Ascending aorta (tissue), 2 donors: Measurements from ENCODE around the gene KIAA0930. TPM values are rescaled to one million over a fixed set of nuclear protein-coding genes. Genes with fewer than 3 reads are reported as not detected.

Experiments used
- DNase-seq, 2 donors: peaks; one replicate each; pipeline ENCODE4 v3.0.0-alpha.2; 2019; ENCODE audit warnings: low spot score in 2 of 2
- H3K27ac ChIP-seq, 2 donors: fragments of 200-600 bp; sonication (generic); one replicate each; pipeline ENCODE4 v1.5.1; 2016 to 2017; ENCODE audit warnings: mild to moderate bottlenecking in 1 of 2
- H3K27me3 ChIP-seq: fragments of 200-600 bp; sonication (generic); one replicate; pipeline ENCODE4 v1.5.1; 2017
- H3K36me3 ChIP-seq, 2 donors: fragments of 200-600 bp; sonication (generic); one replicate each; pipeline ENCODE4 v1.5.1; 2016
- H3K4me1 ChIP-seq, 2 donors: fragments of 200-600 bp; sonication (generic); one replicate each; pipeline ENCODE4 v1.5.1; 2016 to 2017; ENCODE audit warnings: mild to moderate bottlenecking in 1 of 2
- H3K4me3 ChIP-seq, 2 donors: fragments of 200-600 bp; sonication (generic); one replicate each; pipeline ENCODE4 v1.5.1; 2016 to 2017; ENCODE audit warnings: mild to moderate bottlenecking in 1 of 2
- H3K9me3 ChIP-seq, 2 donors: fragments of 200-600 bp; sonication (generic); one replicate each; pipeline ENCODE4 v1.5.1; 2016
- intact Hi-C: fragments of 100-400 bp; cut with DNase I; formaldehyde crosslinking; loops from one replicate; pipeline ENCODE4 v1.15.1; 2023
- total RNA-seq: library from RNA; depleted of rRNA; stranded (reverse); fragments of >200 nt; gene quantifications from one replicate; pipeline ENCODE4 v1.1.0, GENCODE V29; 2016
- TF ChIP-seq, protein P1 (sequence below), 3 experiments: fragments of 200-600 bp in 2 of 3; fragments of 450-650 bp in 1 of 3; sonication (generic) in 2 of 3; IDR thresholded peaks; one replicate each; pipeline ENCODE4 v1.5.1; 2016 to 2019; ENCODE audit warnings: antibody characterized with exemption in 3 of 3, mild to moderate bottlenecking in 1 of 3, moderate library complexity in 1 of 3

Gene KIAA0930
- total RNA-seq, 1 donor from 2014 or later: 60.0 TPM

DNA sequence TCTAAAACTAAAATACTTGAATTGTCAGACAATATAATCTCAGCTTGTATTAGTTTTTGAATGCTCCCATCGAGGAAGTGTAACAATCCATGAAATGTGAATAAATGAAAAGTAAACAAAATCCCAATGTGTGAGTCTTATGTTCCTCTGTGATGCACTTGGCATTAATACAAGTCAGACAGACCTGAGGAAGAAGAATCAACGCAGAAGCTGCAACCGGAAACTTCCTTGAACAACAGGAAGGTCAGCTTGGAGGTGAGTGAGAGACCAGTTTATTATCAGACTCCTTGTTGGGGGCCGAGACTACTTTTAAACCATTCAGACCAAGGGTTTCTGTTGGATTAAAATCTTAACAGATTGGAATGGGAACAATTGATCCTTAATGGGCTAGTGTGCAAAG, 52.8 kb downstream of the KIAA0930 start:
- TF ChIP-seq, protein P1, sequence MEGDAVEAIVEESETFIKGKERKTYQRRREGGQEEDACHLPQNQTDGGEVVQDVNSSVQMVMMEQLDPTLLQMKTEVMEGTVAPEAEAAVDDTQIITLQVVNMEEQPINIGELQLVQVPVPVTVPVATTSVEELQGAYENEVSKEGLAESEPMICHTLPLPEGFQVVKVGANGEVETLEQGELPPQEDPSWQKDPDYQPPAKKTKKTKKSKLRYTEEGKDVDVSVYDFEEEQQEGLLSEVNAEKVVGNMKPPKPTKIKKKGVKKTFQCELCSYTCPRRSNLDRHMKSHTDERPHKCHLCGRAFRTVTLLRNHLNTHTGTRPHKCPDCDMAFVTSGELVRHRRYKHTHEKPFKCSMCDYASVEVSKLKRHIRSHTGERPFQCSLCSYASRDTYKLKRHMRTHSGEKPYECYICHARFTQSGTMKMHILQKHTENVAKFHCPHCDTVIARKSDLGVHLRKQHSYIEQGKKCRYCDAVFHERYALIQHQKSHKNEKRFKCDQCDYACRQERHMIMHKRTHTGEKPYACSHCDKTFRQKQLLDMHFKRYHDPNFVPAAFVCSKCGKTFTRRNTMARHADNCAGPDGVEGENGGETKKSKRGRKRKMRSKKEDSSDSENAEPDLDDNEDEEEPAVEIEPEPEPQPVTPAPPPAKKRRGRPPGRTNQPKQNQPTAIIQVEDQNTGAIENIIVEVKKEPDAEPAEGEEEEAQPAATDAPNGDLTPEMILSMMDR (IDR thresholded peaks at IDR 0.05): no peak
- no peak overlapping the region for H3K4me3 ChIP-seq
- H3K9me3 ChIP-seq: no peaks in the 10 kb centered on the region
- no peak for DNase-seq
- peaks cover 28 to 35% of the 10 kb centered on the region in 2 donors for H3K36me3 ChIP-seq
- no peaks in the 10 kb centered on the region for H3K27me3 ChIP-seq
- intact Hi-C loops: no loop called here
- no peak overlapping the region for H3K27ac ChIP-seq
- no peaks in the 10 kb centered on the region for H3K4me1 ChIP-seq

- Histone ChIP-seq H3K9me3 (no peaks in the 10 kb centered on the region), H3K27ac (no peak overlapping the region), H3K4me1 (no peaks in the 10 kb centered on the region), H3K4me3 (no peak overlapping the region), H3K27me3 (no peaks in the 10 kb centered on the region), H3K36me3 (peaks cover 33 to 49% of the 10 kb centered on the region in 2 donors)
- TF ChIP-seq, protein P1 (IDR thresholded peaks at IDR 0.05): no peak
- intact Hi-C loops: no loop called here
- DNase-seq: no peak
Observed at GRCh38 chr22:45185718-45186514, 54.8 kb downstream of the KIAA0930 start.

GRCh38 chr22:45183974-45184373, 56.7 kb downstream of the KIAA0930 start:
- no peak for DNase-seq
- Histone ChIP-seq H3K4me3 (no peak overlapping the region), H3K27me3 (no peaks in the 10 kb centered on the region), H3K27ac (no peak overlapping the region), H3K36me3 (peaks cover 44 to 63% of the 10 kb centered on the region in 2 donors), H3K9me3 (no peaks in the 10 kb centered on the region), H3K4me1 (no peaks in the 10 kb centered on the region)
- intact Hi-C loops: no loop called here
- TF ChIP-seq, protein P1 (IDR thresholded peaks at IDR 0.05): no peak

- H3K9me3 ChIP-seq: no peaks in the 10 kb centered on the region
- DNase-seq: no peak
- intact Hi-C loops: no loop called here
- no peaks in the 10 kb centered on the region for H3K27me3 ChIP-seq
- TF ChIP-seq, protein P1 (IDR thresholded peaks at IDR 0.05): no peak
- H3K4me1 ChIP-seq: no peaks in the 10 kb centered on the region
- no peak overlapping the region for H3K4me3 ChIP-seq
- H3K27ac ChIP-seq: no peak overlapping the region
- H3K36me3 ChIP-seq: peaks cover 59 to 71% of the 10 kb centered on the region in 2 donors
Observed at GRCh38 chr22:45181766-45182165, 58.9 kb downstream of the KIAA0930 start.

GRCh38 chr22:45181240-45181639, 59.5 kb downstream of the KIAA0930 start:
- no peaks in the 10 kb centered on the region for H3K4me1 ChIP-seq
- intact Hi-C loops: no loop called here
- H3K36me3 ChIP-seq: peaks cover 63 to 74% of the 10 kb centered on the region in 2 donors
- TF ChIP-seq, protein P1 (IDR thresholded peaks at IDR 0.05): no peak
- no peak overlapping the region for H3K27ac ChIP-seq
- no peak for DNase-seq
- no peak overlapping the region for H3K4me3 ChIP-seq
- H3K27me3 ChIP-seq: no peaks in the 10 kb centered on the region
- no peaks in the 10 kb centered on the region for H3K9me3 ChIP-seq
